HEK293 (cell line): ENCODE measurements around the gene RHBDD2.

Experiments
- BCL11A ChIP-seq: fragments of 450-650 bp; formaldehyde crosslinking; IDR thresholded peaks from 2 replicates; pipeline ENCODE4 v1.5.1; 2016; ENCODE audit warnings: low read depth, missing biosample characterization, missing genetic modification characterization
- ELK4 ChIP-seq: IDR thresholded peaks from 2 replicates; pipeline ENCODE4 v1.6.1; 2011; ENCODE audit warnings: mild to moderate bottlenecking, low read depth, low read length, borderline replicate concordance
- INSM2 ChIP-seq: fragments of 450-650 bp; formaldehyde crosslinking; IDR thresholded peaks from 2 replicates; pipeline ENCODE4 v1.5.1; 2016; ENCODE audit warnings: missing biosample characterization, missing genetic modification characterization
- KLF8 ChIP-seq: fragments of 450-650 bp; formaldehyde crosslinking; IDR thresholded peaks from 2 replicates; pipeline ENCODE4 v1.5.1; 2016; ENCODE audit warnings: missing biosample characterization, missing genetic modification characterization
- SALL2 ChIP-seq: fragments of 450-650 bp; formaldehyde crosslinking; IDR thresholded peaks from 2 replicates; pipeline ENCODE4 v1.5.0; 2017; ENCODE audit warnings: missing biosample characterization, mild to moderate bottlenecking, missing genetic modification characterization, borderline replicate concordance
- SETDB1 ChIP-seq: IDR thresholded peaks from one replicate; pipeline ENCODE4 v1.6.1; 2017; ENCODE audit warnings: mild to moderate bottlenecking, low read length, moderate library complexity, mixed read lengths; ENCODE audit not compliant: insufficient read length
- SP2 ChIP-seq: fragments of 450-650 bp; formaldehyde crosslinking; IDR thresholded peaks from 2 replicates; pipeline ENCODE4 v1.5.1; 2016; ENCODE audit warnings: missing biosample characterization, missing genetic modification characterization
- SP7 ChIP-seq: fragments of 450-650 bp; formaldehyde crosslinking; IDR thresholded peaks from 2 replicates; pipeline ENCODE4 v1.5.1; 2016; ENCODE audit warnings: missing biosample characterization, missing genetic modification characterization
- WT1 ChIP-seq: fragments of 450-650 bp; formaldehyde crosslinking; IDR thresholded peaks from 2 replicates; pipeline ENCODE4 v1.5.1; 2016; ENCODE audit warnings: missing biosample characterization, missing genetic modification characterization
- ZBTB20 ChIP-seq: fragments of 450-650 bp; formaldehyde crosslinking; IDR thresholded peaks from 2 replicates; pipeline ENCODE4 v1.5.1; 2016; ENCODE audit warnings: missing biosample characterization, missing genetic modification characterization
- ZBTB48 ChIP-seq: fragments of 450-650 bp; formaldehyde crosslinking; IDR thresholded peaks from 2 replicates; pipeline ENCODE4 v1.5.1; 2016; ENCODE audit warnings: missing biosample characterization, missing genetic modification characterization
- ZNF114 ChIP-seq: fragments of 450-650 bp; formaldehyde crosslinking; IDR thresholded peaks from 2 replicates; pipeline ENCODE4 v1.5.0; 2017; ENCODE audit warnings: missing biosample characterization, missing genetic modification characterization
- ZNF155 ChIP-seq: fragments of 450-650 bp; formaldehyde crosslinking; IDR thresholded peaks from 2 replicates; pipeline ENCODE4 v1.5.1; 2016; ENCODE audit warnings: missing biosample characterization, missing genetic modification characterization
- ZNF16 ChIP-seq: fragments of 450-650 bp; formaldehyde crosslinking; IDR thresholded peaks from 2 replicates; pipeline ENCODE4 v1.5.1; 2016; ENCODE audit warnings: low read depth, missing biosample characterization, missing genetic modification characterization
- ZNF174 ChIP-seq: fragments of 450-650 bp; formaldehyde crosslinking; IDR thresholded peaks from 2 replicates; pipeline ENCODE4 v1.5.0; 2017; ENCODE audit warnings: missing biosample characterization, mild to moderate bottlenecking, missing genetic modification characterization
- ZNF175 ChIP-seq: fragments of 450-650 bp; formaldehyde crosslinking; IDR thresholded peaks from 2 replicates; pipeline ENCODE4 v1.5.1; 2016; ENCODE audit warnings: missing biosample characterization, missing genetic modification characterization
- ZNF184 ChIP-seq: fragments of 450-650 bp; IDR thresholded peaks from 2 replicates; pipeline ENCODE4 v1.5.1; 2018; ENCODE audit warnings: missing biosample characterization, mild to moderate bottlenecking, missing genetic modification characterization
- ZNF24 ChIP-seq: fragments of 450-650 bp; formaldehyde crosslinking; IDR thresholded peaks from 2 replicates; pipeline ENCODE4 v1.5.1; 2016; ENCODE audit warnings: missing biosample characterization, missing genetic modification characterization
- ZNF324 ChIP-seq: fragments of 450-650 bp; formaldehyde crosslinking; IDR thresholded peaks from 2 replicates; pipeline ENCODE4 v1.5.1; 2016; ENCODE audit warnings: missing biosample characterization, missing genetic modification characterization
- ZNF366 ChIP-seq: fragments of 450-650 bp; formaldehyde crosslinking; conservative IDR thresholded peaks from 2 replicates; pipeline ENCODE4 v1.5.1; 2016; ENCODE audit warnings: missing biosample characterization, missing genetic modification characterization
- ZNF416 ChIP-seq: fragments of 450-650 bp; formaldehyde crosslinking; IDR thresholded peaks from 2 replicates; pipeline ENCODE4 v1.5.1; 2016; ENCODE audit warnings: missing biosample characterization, missing genetic modification characterization
- ZNF473 ChIP-seq: fragments of 450-650 bp; formaldehyde crosslinking; IDR thresholded peaks from 2 replicates; pipeline ENCODE4 v1.5.1; 2017; ENCODE audit warnings: missing biosample characterization, missing genetic modification characterization
- ZNF48 ChIP-seq: fragments of 450-650 bp; formaldehyde crosslinking; IDR thresholded peaks from 2 replicates; pipeline ENCODE4 v1.5.1; 2016; ENCODE audit warnings: missing biosample characterization, missing genetic modification characterization
- ZNF488 ChIP-seq: fragments of 450-650 bp; formaldehyde crosslinking; IDR thresholded peaks from 2 replicates; pipeline ENCODE4 v1.5.1; 2016; ENCODE audit warnings: missing biosample characterization, missing genetic modification characterization
- ZNF529 ChIP-seq: fragments of 450-650 bp; formaldehyde crosslinking; IDR thresholded peaks from 2 replicates; pipeline ENCODE4 v1.5.1; 2017; ENCODE audit warnings: missing genetic modification characterization, missing biosample characterization; ENCODE audit not compliant: insufficient replicate concordance
- ZNF530 ChIP-seq: fragments of 450-650 bp; formaldehyde crosslinking; IDR thresholded peaks from 2 replicates; pipeline ENCODE4 v1.5.1; 2016; ENCODE audit warnings: low read depth, missing biosample characterization, missing genetic modification characterization
- ZNF555 ChIP-seq: fragments of 450-650 bp; formaldehyde crosslinking; conservative IDR thresholded peaks from 2 replicates; pipeline ENCODE4 v1.5.1; 2017; ENCODE audit warnings: missing biosample characterization, mild to moderate bottlenecking, missing genetic modification characterization, inconsistent platforms
- ZNF560 ChIP-seq: fragments of 450-650 bp; formaldehyde crosslinking; IDR thresholded peaks from 2 replicates; pipeline ENCODE4 v1.5.1; 2017; ENCODE audit warnings: missing biosample characterization, missing genetic modification characterization, borderline replicate concordance
- ZNF585B ChIP-seq: fragments of 450-650 bp; formaldehyde crosslinking; IDR thresholded peaks from 2 replicates; pipeline ENCODE4 v1.5.1; 2016; ENCODE audit warnings: missing biosample characterization, missing genetic modification characterization
- ZNF623 ChIP-seq: fragments of 450-650 bp; formaldehyde crosslinking; IDR thresholded peaks from 2 replicates; pipeline ENCODE4 v1.5.1; 2016; ENCODE audit warnings: missing biosample characterization, missing genetic modification characterization
- ZNF639 ChIP-seq: fragments of 450-650 bp; formaldehyde crosslinking; IDR thresholded peaks from 2 replicates; pipeline ENCODE4 v1.5.1; 2016; ENCODE audit warnings: missing biosample characterization, missing genetic modification characterization
- ZNF701 ChIP-seq: fragments of 450-650 bp; formaldehyde crosslinking; IDR thresholded peaks from 2 replicates; pipeline ENCODE4 v1.5.1; 2016; ENCODE audit warnings: missing biosample characterization, missing genetic modification characterization
- ZNF792 ChIP-seq: fragments of 450-650 bp; formaldehyde crosslinking; IDR thresholded peaks from 2 replicates; pipeline ENCODE4 v1.5.1; 2016; ENCODE audit warnings: missing biosample characterization, missing genetic modification characterization
- ZNF830 ChIP-seq: fragments of 450-650 bp; IDR thresholded peaks from 2 replicates; pipeline ENCODE4 v1.5.0; 2018; ENCODE audit warnings: missing biosample characterization, missing genetic modification characterization, low read depth, mild to moderate bottlenecking, moderate library complexity
- ZSCAN16 ChIP-seq: fragments of 450-650 bp; formaldehyde crosslinking; IDR thresholded peaks from 2 replicates; pipeline ENCODE4 v1.5.1; 2016; ENCODE audit warnings: missing biosample characterization, missing genetic modification characterization
- TF ChIP-seq, protein P1 (sequence below): fragments of 450-650 bp; formaldehyde crosslinking; IDR thresholded peaks from 2 replicates; pipeline ENCODE4 v1.5.1; 2017; ENCODE audit warnings: missing biosample characterization, mild to moderate bottlenecking, missing genetic modification characterization, moderate library complexity

The RHBDD2 gene

DNA sequence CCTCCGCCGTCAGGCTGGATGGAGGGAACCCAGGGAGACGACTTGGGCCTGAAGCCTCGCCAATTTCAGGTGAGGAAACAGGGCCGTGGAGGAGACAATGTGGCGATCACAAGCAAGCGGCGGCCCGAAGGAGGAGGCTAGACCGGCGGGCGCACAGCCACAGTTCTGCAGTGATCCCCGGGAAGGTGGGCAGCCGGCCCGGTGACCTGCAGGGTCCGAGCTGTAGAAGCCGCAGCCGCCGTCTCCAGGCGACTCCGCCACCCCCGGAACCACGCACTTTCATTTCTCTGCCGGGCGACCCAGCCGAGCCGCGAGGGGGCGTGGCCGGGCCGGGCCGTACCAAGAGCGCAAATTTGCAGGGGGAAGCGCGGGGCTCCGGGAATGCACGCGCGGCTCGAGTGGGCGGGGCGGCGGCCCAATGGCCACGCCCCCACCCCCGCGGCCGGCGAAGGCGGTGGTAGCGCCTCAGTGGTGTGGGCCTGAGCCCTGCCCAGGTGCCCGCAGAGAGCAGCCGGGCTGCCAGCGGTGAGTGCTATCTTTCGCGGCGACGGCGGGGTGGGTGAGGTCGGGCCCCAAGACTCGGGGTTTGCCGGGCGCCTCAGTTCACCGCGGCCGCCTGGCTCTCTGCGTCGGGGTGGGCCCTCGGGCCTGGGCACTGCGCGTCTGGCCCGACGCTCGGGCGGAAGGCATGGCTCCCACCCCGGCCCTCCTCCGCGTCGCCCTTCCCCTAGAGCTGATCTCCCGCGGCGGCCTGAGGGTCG, 36.0 kb downstream of the RHBDD2 start, which contains the start of gene POR (continued):
- TF ChIP-seq ZNF560 (tag by site-specific recombination): no peak
- no peak for TF ChIP-seq BCL11A (tag by site-specific recombination)
- TF ChIP-seq ZNF174 (tag by site-specific recombination): no peak
- no peak for TF ChIP-seq ZNF155 (tag by site-specific recombination)
- TF ChIP-seq KLF8 (tag by site-specific recombination): peak; percentile 85
- no peak for TF ChIP-seq SETDB1
- TF ChIP-seq ZNF555 (tag by site-specific recombination): no peak
- TF ChIP-seq WT1 (tag by site-specific recombination): no peak
- no peak for TF ChIP-seq INSM2 (tag by site-specific recombination)
- peak; percentile 66; the same call in 1 of the 2 replicates for TF ChIP-seq ZBTB48
- 0 out of 2 replicates have a peak, but pooled peaks have one; percentile 14 for TF ChIP-seq ZNF24 (tag by site-specific recombination)
- TF ChIP-seq ZNF473 (tag by site-specific recombination): no peak
- no peak for TF ChIP-seq ZNF701 (tag by site-specific recombination)
- TF ChIP-seq ZNF175: no peak
- no peak for TF ChIP-seq ZNF16 (tag by site-specific recombination)
- TF ChIP-seq ZNF488: no peak
- TF ChIP-seq ZNF324 (tag by site-specific recombination): peak; percentile 57; the same call in 1 of the 2 replicates
- TF ChIP-seq ELK4: no peak
- TF ChIP-seq ZNF416 (tag by site-specific recombination): no peak
- TF ChIP-seq SP2 (tag by site-specific recombination): 0 out of 2 replicates have a peak, but pooled peaks have one; percentile 20
- peak; percentile 12; the same call in 1 of the 2 replicates for TF ChIP-seq ZNF623 (tag by site-specific recombination)
- no peak for TF ChIP-seq ZNF530 (tag by site-specific recombination)
- TF ChIP-seq, protein P1, sequence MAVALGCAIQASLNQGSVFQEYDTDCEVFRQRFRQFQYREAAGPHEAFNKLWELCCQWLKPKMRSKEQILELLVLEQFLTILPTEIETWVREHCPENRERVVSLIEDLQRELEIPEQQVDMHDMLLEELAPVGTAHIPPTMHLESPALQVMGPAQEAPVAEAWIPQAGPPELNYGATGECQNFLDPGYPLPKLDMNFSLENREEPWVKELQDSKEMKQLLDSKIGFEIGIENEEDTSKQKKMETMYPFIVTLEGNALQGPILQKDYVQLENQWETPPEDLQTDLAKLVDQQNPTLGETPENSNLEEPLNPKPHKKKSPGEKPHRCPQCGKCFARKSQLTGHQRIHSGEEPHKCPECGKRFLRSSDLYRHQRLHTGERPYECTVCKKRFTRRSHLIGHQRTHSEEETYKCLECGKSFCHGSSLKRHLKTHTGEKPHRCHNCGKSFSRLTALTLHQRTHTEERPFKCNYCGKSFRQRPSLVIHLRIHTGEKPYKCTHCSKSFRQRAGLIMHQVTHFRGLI (tag by site-specific recombination): peak; percentile 31; the same call in 1 of the 2 replicates
- no peak for TF ChIP-seq SALL2 (tag by site-specific recombination)
- TF ChIP-seq ZNF830 (tag by site-specific recombination): no peak
- TF ChIP-seq ZNF114 (tag by site-specific recombination): no peak
- no peak for TF ChIP-seq ZSCAN16 (tag by site-specific recombination)
- no peak for TF ChIP-seq ZNF529 (tag by site-specific recombination)
- TF ChIP-seq ZNF792 (tag by site-specific recombination): no peak
- peak; percentile 81 for TF ChIP-seq ZNF366 (tag by site-specific recombination)
- peak; percentile 98 for TF ChIP-seq ZBTB20
- TF ChIP-seq ZNF639 (tag by site-specific recombination): no peak; the same call in 1 of the 2 replicates
- no peak; the same call in 1 of the 2 replicates for TF ChIP-seq ZNF184 (tag by site-specific recombination)
- TF ChIP-seq SP7: peak; percentile 44
- TF ChIP-seq ZNF585B: no peak
- no peak for TF ChIP-seq ZNF48 (tag by site-specific recombination)
